ENCODE data around the gene TUT4.

- TF ChIP-seq CTCF (IDR thresholded peaks at IDR 0.05) (no peak), POLR2A (IDR thresholded peaks at IDR 0.05) (no peak)
Observed at GRCh38 chr1:52474807-52475206, 78.1 kb downstream of the TUT4 start.

Data from Peyer's patch (tissue), 4 donors.